NCI-H1694 (cell line): ENCODE data around the gene RHBDD1.
"Not testable (repeated sequence)": the region's sequence is repeated elsewhere in the genome, so short reads cannot be mapped to it uniquely, and the experiment has no call there.

Experiments used
- DNase-seq: peaks from one replicate; lab custom pipeline; 2025; lab: John Stamatoyannopoulos, UW

Gene RHBDD1

DNA sequence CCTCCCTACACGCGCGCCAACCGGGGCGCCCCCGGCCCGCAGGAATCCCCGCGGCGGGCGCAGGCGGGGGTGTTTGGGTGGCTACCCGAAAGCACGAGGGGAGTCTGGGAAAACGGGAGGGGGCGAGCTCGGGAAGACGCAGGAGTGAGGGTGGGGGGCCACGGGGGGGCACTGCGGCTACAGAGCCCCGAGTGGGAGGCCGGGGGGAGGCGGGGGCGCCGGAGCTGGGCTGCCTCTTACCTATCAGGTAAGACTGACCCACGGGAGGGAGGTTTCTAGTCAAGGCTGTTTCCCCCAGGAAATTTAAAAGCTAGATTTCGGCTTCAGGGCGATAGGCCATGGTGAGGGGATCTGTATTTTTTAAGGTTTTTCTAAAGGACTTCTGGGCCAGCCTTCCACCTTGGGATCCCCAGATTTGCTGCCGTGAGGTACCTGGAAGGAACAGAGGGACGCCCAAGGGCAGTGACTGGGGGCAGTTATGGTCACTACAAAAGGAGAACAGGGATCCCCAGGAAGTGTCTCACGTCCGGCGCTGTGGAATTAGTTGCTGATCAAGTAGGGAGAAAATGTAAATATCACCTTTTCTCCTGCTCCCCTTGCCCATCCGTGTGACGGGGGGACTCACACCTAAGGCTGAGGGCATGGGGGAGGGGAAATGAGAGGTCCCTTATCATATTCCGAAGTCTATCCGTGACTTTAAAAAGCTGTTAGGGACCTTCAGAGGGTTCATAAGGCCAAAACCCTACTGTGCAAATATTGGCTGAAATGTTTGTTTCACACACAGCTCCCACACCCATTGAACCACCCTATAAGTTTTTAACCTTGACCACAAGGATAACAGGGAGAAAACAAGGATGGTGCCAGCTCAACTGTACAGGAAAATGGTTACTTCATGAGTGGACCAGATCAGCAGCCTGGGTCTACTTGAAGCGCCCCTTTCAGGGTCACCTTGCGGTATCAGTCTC is 35.6 kb upstream of the RHBDD1 start:
- no peak for DNase-seq

DNA sequence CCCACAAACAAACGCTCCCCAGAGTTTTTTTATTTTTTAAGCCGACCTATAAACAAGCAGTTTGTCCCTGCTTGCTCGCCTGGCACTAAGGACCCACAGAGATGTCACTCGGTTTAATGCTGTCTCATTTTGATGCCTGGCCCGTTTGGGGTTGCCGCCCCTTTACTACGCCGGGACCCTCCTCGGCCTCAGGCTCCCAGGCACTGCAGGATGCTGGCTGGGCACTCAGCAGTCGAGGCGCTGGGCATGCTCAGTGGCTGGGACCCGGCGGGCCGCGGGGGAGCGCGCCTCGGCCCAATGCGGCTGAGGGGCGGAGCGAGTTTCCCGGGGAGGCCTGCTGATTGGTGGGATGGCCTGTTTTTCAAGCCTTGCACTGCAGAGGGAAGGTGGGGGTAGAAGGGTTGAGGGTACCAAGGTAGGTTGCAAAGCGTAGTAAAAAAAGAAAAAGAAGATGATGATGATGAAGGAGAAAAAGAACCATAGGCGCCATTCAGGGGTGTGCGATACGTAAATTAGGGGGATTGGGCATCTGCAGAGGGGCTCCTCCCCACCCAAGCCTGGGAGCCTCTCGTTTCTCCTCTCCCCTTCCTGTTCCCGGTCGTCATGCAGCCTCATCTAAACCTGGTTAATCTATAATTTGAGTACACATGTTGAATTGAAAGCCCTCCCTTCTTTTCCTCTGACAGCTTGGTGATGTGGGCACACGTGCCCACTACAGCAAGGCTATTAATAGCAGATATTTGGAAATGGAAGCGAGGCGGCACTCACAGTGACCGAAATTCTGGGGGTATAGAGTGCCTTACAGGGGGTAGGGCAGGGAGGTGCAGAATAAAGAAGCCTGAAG is 34.7 kb upstream of the RHBDD1 start:
- DNase-seq, result peak; percentile 90

DNA sequence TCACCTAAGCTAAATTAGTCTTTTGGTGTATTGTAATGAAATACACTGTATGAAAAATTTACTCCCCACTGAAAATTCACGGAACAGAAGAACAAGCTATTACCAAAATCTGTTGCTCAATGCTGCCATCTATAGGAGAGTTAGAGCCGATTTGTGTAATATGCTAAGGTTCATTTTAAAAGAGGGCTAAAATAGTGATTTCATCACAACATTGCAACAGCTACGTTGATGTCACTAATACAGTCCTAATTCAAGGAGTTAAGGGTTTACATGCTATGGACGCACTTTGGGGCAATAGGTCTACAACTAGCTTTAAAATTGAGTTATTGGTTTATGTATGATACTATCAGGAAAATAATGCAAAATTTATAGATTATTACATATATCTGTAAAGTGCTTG is 33.3 kb upstream of the RHBDD1 start:
- peak; percentile 89 for DNase-seq

DNA sequence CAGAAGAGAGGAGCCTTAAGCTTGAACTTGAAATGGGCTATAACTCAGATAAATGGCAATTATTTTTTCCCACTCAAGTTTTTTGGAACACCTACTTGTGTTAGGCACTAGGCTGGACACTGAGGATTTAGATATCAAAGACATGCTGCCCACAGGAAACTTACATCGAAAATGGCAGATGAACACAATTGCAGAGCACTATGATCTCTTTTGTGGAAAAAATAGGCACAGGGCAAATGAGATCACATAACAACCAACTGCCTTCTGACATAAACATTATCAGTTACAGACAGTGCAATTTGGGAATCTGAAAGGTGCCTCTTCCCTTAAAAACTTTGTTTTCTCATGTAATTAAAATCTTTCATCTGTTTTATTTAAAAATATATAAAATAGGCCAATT is 32.4 kb upstream of the RHBDD1 start:
- DNase-seq, result no peak

DNA sequence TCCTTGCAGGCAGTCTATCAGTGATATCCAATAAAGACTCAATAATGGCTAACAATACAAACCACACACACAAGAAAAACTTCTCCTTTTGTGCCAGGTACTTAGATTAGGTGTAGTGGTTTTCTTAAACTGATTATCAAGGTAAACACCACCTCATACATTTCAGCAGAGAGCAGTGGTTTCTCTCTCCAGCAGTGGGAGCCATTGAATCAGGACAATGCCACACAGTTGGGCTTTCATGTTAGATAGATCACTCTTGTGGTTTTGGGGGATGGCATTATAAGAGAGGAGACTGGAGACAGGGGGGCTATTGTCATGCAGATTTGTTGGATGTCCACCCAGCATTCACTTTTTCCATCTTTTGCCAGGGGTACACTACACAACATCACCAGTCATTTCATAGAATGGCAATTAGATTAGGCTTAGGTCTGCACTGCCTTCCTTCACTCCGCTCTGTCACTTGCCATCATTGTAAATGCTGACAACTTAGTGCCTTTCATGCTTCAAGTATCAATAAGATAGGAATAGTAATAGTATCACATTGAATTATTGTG is 22.6 kb upstream of the RHBDD1 start:
- peak; percentile 60 for DNase-seq

DNA sequence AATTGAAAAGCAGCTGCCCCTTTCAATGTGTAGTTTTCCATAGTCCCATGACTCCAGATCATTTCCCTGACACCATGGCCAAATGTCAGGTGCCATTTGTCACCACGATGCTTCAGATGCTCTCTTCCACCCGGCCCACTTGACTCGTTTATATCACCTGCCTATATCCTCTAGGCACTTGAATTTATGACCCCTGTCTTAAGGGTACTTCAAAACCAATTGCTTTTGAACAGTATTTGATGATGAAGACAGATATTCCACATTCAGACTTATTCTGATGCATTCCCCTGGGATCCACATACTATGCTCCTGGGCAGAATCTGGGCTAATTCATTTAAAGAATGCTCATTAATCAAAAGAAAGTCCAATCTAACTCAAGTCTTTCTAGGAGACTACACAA is 16.9 kb upstream of the RHBDD1 start:
- DNase-seq, result no peak

DNA sequence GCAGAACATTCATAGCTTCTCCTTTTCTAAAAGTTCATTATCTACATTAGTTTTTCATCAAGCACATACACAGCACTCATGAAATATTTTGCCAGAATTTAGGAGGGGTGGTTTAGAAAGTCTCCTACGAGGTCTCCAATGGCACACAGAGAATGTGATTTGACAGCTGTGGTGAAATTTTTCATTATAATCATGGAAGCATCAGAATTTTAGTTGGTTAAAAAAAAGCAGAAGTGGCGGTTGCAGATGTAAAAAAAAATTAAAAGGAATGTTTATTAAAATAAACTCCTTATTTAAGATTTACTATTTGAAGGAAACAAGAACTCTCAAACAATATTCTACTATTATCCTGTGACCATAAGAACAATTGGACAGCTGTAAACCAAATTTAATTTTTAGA is 10.8 kb upstream of the RHBDD1 start:
- no peak for DNase-seq

DNA sequence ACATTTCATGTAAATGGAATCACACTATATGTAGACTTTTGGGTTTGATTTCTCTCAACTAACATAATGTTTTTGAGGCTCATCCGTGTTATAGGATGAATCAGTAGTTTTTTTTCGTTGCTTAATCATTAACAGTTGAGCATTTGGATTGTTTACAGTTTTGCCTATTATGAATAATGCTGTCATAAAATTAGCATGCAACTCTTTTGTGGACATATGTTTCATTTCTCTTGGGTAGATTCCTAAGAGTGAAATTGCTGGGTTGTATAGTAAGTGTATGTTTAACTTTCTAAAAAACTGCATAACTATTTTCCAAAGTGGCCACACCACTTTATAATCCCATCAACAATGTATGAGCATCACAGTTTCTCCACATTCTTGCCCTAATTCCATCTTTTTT is 7.7 kb upstream of the RHBDD1 start:
- no peak for DNase-seq

DNA sequence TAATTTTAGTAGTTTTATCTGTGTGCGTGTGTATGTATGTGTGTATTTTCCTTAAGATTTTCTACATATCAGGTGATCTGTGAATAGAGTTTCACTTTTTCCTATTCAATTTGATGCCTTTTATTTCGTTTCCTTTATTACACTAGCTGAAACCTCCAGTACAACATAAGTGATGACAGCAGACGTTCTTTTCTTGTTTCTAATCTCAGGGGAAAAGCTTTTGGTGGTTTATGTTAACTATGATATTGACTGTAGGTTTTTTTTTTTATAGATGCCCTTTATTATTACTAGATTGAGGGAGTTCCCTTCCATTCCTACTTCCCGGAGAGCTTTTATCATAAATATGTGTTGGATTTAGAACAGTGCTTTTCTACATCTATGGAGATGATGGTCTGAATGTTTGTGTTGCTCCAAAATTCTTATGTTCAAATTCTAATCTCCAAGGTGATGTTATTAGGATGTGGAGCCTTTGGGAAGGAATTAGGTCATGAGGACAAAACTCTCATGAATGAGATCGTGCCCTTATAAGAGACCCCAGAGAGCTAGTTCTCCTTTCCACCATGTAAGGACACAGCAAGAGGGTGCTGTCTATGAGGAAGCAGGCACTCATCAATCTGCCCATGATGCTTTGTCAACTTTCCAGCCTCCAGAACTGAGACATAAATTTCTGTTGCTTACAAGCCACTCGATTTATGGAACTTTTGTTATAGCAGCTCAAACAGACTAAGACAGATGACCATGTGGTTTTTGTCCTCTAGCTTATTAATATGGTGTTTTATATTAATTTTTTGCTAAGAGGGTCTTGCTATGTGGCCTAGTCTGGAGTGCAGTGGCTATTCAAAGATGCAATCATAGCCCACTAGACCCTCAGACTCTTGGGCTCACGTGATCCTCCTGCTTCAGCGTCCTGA is 5.9 kb upstream of the RHBDD1 start:
- no peak for DNase-seq

DNA sequence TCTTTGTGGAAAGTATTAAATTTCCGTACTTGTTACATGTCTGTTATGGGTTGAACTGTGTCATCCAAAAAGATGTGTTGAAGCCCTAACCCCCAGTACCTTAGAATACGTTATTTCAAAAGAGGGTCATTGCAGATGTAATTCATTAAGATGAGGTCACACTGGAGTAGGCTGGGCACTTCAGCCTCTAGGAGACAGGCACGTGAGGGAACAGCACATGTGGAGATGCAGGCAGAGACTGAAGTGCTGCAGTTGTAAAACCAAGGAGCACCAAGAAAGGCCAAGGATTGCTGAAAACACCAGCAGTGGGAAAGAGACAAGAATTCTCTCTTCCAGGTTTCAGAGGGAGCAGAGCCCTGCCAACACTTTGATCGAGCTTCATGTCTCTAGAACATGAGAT is 4.6 kb upstream of the RHBDD1 start:
- no peak for DNase-seq

DNA sequence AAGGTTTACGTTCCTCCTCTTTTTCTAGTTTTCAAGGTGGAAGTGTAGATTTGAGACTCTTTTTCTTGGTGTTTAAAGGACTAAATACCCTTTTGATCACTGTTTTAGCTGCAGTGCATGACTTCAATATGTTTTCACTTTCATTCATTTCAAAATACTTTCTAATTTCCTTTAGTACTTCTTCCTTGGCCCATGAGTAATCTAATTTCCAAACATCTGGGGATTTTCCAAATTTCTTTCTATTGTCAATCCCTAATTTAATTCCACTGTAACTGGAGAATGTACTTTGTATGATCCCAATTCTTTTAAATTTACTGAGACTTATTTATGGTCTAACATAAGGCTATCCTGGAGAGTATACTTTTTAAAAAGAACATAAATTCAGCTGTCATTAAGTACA is 3.8 kb upstream of the RHBDD1 start:
- no peak for DNase-seq

DNA sequence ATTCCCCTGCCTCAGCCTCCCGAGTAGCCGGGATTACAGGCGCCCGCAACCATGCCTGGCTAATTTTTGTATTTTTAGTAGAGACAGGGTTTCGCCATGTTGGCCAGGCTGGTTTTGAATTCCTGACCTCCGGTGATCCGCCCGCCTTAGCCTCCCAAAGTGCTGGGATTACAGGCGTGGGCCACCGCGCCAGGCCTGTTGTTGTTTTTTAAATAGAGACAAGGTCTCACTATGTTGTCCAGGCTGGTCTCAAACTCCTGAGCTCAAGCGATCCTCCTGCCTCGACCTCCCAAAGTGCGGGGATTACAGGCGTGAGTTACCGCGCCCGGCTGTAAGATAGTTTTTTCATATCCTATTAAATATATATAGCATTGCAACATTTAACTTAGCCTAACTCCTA is 974 bp upstream of the RHBDD1 start:
- not testable (repeated sequence) for DNase-seq

DNA sequence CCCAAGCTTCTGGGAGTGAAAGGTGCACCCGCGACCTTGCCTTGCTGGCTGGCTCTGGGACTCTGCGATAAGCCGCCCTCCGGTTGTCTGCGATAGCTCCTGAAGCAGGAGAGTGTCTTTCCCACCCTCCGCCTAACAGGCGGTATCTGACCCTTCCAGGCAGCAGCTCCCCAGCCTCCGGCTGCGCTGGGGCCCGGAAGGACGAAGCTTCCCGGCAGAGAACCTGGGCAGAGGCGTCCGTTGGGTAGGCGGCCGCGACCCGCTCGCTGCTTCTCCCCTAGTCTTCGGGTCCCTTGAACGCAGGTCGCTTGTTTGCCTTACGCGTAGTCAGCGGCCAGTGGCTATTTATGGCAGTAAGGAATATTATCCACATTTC is 446 bp upstream of the RHBDD1 start:
- DNase-seq, result no peak

DNA sequence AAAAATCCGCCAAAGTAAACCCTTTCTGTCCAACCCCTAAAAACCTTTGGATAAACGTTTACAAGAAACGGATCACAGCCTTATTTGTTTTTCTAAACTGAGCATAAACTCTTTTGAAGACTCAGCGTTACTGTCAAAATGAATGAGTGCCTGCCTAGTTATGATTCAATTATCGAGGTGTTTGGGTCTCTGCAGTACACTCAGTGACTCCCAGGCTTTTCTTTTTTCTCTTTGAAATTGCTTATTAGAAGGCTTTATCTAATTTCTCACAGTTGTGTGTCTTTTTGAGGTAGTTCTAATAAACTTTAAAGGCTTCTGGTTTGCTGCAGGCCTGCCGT is 663 bp downstream of the RHBDD1 start:
- no peak for DNase-seq

DNA sequence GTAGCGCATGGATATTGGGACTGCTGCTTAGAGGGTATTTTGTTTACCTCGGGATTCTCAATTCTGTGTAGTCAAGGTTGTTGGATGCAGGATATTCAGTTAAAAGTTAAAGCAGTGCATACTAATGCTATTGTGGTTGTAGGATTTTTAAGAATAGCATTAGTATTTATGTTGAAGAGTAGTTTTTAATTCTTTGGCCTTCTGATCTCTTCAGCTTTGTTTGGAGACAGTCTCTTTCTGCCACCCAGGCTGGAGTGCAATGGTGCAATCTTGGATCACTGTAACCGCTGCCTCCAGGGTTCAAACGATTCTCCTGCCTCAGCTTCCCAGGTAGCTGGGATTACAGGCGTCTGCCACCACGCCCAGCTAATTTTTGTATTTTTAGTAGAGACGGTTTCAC is 1.5 kb downstream of the RHBDD1 start:
- no peak for DNase-seq

DNA sequence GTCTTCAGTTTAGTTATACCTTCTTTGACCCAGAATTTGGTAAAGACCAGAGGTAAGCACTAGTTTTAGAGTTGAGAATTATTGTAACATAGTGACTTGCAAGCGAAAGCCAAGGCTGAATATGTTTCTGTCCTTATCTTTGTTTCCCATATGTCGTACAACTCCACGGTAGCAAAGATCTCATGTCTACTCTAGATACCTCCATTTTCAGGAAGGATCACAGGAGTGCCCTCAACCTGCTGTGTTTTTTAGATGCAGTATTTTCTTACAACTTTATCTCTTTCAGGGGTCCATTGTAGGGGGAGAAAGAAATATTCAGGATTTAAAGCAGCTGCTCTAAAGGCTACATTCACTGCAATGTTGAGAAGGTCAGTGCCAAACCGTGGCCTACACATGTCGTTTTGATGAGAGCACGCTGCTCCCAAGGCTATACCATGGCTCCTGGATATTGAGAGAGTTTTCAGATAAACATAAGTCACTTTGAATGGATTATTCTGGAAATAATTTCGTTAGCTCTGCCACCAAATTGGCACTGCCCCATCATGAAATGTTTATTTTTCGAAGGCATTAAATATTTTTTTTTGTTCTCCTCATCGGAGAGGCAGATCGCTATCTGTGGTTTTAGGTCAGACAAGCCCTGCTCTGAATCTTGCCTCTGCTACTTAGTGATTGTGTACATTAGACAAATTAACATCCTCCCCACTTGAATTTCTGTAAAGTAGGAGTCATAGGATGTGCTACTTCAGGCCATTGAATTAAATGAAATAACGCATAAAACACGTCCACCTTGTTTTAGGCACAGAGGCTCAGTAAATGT is 2.1 kb downstream of the RHBDD1 start:
- no peak for DNase-seq

DNA sequence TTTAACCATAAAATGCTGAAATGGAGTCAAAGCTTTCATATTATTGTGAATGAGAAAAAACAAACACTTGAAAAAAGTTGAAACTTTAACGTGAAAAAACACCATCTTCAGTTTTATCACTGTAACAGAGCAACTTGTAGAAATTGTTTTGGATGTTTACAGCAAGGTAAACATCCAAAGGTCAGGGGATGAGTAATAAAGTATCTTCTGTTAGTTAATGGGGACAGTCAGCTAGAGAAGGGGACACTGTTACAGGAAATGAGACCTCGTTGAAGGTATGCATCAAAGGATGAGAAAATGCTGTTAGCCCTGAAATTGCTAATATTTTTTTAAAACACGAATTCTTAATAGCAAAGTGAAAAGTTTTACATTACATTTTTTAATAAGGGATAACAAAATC is 2.9 kb downstream of the RHBDD1 start:
- DNase-seq, result no peak

DNA sequence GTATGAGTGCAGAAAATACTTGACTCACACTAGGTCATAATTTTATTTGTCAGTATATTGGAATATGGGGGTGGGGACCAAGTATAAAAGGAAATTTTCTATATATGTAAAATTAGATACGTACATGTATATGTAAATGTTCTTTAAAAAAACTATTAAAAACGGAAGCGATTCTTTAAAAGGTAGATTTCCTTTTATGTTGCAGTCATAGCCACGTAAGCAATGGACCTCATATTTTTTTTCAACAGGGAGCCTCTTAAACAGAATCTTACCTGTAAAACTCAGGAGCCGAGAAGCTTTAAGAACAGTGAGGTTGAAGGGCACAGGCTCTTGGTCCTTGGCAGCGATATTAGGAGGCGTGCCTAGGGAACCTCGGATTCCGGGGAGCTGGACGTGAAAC is 3.3 kb downstream of the RHBDD1 start:
- DNase-seq, result no peak

DNA sequence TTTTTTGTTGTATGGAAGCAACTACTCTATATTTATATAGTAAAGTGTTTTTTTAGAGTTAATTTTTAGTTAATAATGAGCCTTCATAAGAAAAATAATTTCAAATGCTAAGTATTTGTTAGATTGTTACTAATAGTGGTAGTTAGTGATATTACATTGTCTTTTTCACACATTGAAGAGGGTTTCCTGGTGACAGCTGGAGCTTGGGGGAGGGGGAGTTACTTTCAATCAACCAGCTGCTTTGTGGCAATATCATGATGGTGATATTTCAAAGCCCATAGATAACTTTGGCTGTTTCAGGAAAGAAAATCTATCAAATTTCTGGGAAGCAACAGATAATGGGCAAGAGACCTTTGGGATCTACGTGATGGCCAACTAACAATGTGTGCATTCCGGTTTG is 4.1 kb downstream of the RHBDD1 start:
- DNase-seq, result peak; percentile 61

DNA sequence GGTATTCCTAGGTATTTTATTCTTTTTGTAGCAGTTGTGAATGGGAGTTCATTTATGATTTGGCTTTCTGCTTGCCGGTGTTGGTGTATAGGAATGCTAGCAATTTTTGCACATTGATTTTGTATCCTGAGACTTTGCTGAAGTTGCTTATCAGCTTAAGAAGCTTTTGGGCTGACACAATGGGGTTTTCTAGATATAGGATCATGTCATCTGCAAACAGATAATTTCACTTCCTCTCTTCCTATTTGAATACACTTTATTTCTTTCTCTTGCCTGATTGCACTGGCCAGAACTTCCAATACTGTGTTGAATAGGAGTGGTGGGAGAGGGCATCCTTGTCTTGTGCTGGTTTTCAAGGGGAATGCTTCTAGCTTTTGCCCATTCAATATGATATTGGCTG is 7.1 kb downstream of the RHBDD1 start:
- DNase-seq, result not testable (repeated sequence)
